Hepatocyte (in vitro differentiated cells): ENCODE data around the gene ZNF841.

Experiments
- EZH2phosphoT487 ChIP-seq: fragments of 200-600 bp; sonication (generic); IDR thresholded peaks from one replicate; pipeline ENCODE4 v1.6.1; 2018; ENCODE audit warnings: antibody characterized with exemption, mild to moderate bottlenecking, low read depth, moderate library complexity; ENCODE audit not compliant: unreplicated experiment, severe bottlenecking
- TF ChIP-seq, protein P1 (sequence below): fragments of 200-600 bp; sonication (generic); IDR thresholded peaks from 2 replicates; pipeline ENCODE4 v1.5.1; 2016; ENCODE audit warnings: antibody characterized with exemption, mild to moderate bottlenecking; ENCODE audit not compliant: poor library complexity

GRCh38 chr19:52070496-52070895, 25.1 kb downstream of the ZNF841 start:
- TF ChIP-seq, protein P1, sequence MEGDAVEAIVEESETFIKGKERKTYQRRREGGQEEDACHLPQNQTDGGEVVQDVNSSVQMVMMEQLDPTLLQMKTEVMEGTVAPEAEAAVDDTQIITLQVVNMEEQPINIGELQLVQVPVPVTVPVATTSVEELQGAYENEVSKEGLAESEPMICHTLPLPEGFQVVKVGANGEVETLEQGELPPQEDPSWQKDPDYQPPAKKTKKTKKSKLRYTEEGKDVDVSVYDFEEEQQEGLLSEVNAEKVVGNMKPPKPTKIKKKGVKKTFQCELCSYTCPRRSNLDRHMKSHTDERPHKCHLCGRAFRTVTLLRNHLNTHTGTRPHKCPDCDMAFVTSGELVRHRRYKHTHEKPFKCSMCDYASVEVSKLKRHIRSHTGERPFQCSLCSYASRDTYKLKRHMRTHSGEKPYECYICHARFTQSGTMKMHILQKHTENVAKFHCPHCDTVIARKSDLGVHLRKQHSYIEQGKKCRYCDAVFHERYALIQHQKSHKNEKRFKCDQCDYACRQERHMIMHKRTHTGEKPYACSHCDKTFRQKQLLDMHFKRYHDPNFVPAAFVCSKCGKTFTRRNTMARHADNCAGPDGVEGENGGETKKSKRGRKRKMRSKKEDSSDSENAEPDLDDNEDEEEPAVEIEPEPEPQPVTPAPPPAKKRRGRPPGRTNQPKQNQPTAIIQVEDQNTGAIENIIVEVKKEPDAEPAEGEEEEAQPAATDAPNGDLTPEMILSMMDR, result no peak
- TF ChIP-seq EZH2phosphoT487, result no peak
